ENCODE results near the gene PLCB1. TPM values are rescaled to one million over a fixed set of nuclear protein-coding genes. Genes with fewer than 3 reads are reported as not detected.

The PLCB1 gene
- total RNA-seq, 4 donors from 2014 or later = 13.5 to 110 (median 30.4) TPM

GRCh38 chr20:8393381-8393780, 261.3 kb downstream of the PLCB1 start:
- Histone ChIP-seq H3K9me3 (no peaks in the 10 kb centered on the region), H3K4me1 (no peaks in the 10 kb centered on the region), H3K36me3 (no peaks in the 10 kb centered on the region), H3K4me3 (no peak overlapping the region), H3K27me3 (no peaks in the 10 kb centered on the region), H3K27ac (no peak overlapping the region)
- DNase-seq = no peak
- TF ChIP-seq CTCF (IDR thresholded peaks at IDR 0.05) (no peak), POLR2A (IDR thresholded peaks at IDR 0.05) (no peak)
- intact Hi-C loops (cut with DNase I; ENCODE audit: low total_unique reads) = loop anchor here (10.0 kb wide), 1 partner anchor 349 kb away; no protein-coding TSS in a partner anchor

- no peak for DNase-seq
- Histone ChIP-seq H3K36me3 (no peaks in the 10 kb centered on the region), H3K4me3 (no peak overlapping the region), H3K27me3 (no peaks in the 10 kb centered on the region), H3K9me3 (no peaks in the 10 kb centered on the region), H3K27ac (no peak overlapping the region), H3K4me1 (no peaks in the 10 kb centered on the region)
- TF ChIP-seq CTCF (IDR thresholded peaks at IDR 0.05) (no peak), POLR2A (IDR thresholded peaks at IDR 0.05) (no peak)
- intact Hi-C loops (cut with DNase I; ENCODE audit: low total_unique reads) = loop anchor here (10.0 kb wide), 1 partner anchor 350 kb away; no protein-coding TSS in a partner anchor
These were observed 262.4 kb downstream of the PLCB1 start for GRCh38 chr20:8394308-8394945.

GRCh38 chr20:8395956-8396355, 263.9 kb downstream of the PLCB1 start:
- no peak for DNase-seq
- no peak overlapping the region for H3K4me3 ChIP-seq
- no peak for TF ChIP-seq CTCF (IDR thresholded peaks at IDR 0.05)
- no peak for TF ChIP-seq POLR2A (IDR thresholded peaks at IDR 0.05)

GRCh38 chr20:8398263-8399051, 266.4 kb downstream of the PLCB1 start:
- no peak overlapping the region for H3K4me3 ChIP-seq
- intact Hi-C loops (cut with DNase I; ENCODE audit: low total_unique reads) = loop anchor here (10.0 kb wide), 1 partner anchor 354 kb away; no protein-coding TSS in a partner anchor
- DNase-seq = no peak
- H3K9me3 ChIP-seq = no peaks in the 10 kb centered on the region
- H3K27me3 ChIP-seq = no peaks in the 10 kb centered on the region
- H3K27ac ChIP-seq = no peak overlapping the region
- TF ChIP-seq CTCF (IDR thresholded peaks at IDR 0.05) (no peak), POLR2A (IDR thresholded peaks at IDR 0.05) (no peak)
- no peaks in the 10 kb centered on the region for H3K36me3 ChIP-seq
- no peaks in the 10 kb centered on the region for H3K4me1 ChIP-seq

More at GRCh38 chr20:8395956-8396355, 263.9 kb downstream of the PLCB1 start:
- Histone ChIP-seq H3K27ac (no peak overlapping the region), H3K36me3 (no peaks in the 10 kb centered on the region), H3K4me1 (no peaks in the 10 kb centered on the region), H3K9me3 (no peaks in the 10 kb centered on the region), H3K27me3 (no peaks in the 10 kb centered on the region)
- intact Hi-C loops (cut with DNase I; ENCODE audit: low total_unique reads) = loop anchor here (10.0 kb wide), 1 partner anchor 351 kb away; no protein-coding TSS in a partner anchor

- Histone ChIP-seq H3K36me3 (no peaks in the 10 kb centered on the region), H3K4me3 (no peak overlapping the region), H3K27me3 (no peaks in the 10 kb centered on the region), H3K9me3 (no peaks in the 10 kb centered on the region), H3K4me1 (no peaks in the 10 kb centered on the region), H3K27ac (no peak overlapping the region)
- intact Hi-C loops (cut with DNase I; ENCODE audit: low total_unique reads) = loop anchor here (10.0 kb wide), 1 partner anchor 355 kb away; no protein-coding TSS in a partner anchor
- TF ChIP-seq POLR2A (IDR thresholded peaks at IDR 0.05) (no peak), CTCF (IDR thresholded peaks at IDR 0.05) (no peak)
- no peak for DNase-seq
These were observed 267.9 kb downstream of the PLCB1 start for GRCh38 chr20:8399947-8400346.

Data from uterus (tissue), 4 donors.